Measurements from ENCODE around the gene IQCK. TPM values are rescaled to one million over a fixed set of nuclear protein-coding genes. Genes with fewer than 3 reads are reported as not detected.

The IQCK gene
- polyA plus RNA-seq, 2 of the 4 experiments (the other 2 are of a cell fraction), result 10.3 to 15.6 TPM

DNA sequence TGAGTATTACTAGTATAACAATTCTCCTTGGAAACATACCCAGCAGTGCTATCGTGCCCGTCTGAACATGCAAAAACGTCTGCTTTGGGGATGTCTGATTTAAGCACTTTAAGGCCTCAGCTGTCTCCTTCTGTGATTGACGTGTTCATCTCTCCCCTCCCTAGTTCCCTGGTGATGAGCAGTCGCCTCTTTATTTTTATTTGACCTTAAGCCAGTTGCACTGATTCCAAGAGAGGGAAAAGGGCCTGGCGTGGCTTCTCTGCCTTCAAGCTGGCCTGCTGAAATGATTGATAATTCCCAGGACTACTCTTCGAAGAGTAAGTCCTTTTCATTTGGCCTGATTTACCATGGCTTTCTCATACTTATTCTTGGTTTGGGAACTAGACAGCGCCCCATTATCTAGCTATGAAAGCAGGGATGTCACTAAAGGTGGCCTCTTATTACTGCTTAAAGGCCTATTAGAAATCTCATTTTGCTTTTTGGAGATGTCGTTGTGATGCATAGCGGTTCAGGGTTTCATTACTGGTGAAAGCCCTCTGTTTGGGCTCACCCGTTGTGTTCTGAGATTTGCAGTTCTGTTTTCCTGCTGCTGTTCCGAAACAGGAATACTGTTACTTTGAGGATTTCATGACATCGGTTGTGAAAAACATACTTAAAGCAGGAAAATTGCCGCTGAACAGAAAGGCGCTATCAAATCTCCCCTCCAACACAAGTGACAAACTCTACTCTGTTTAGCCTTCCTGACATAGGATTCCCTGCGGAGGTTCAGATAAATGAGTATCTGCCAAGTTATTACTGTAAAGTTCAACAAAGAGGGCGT is 65.5 kb downstream of the IQCK start (continued):
- TF ChIP-seq CEBPB (IDR thresholded peaks at IDR 0.05) (no peak), FOSL2 (IDR thresholded peaks at IDR 0.05) (no peak), FOSL2 (CRISPR knock-in tag; IDR thresholded peaks at IDR 0.05) (no peak)

DNA sequence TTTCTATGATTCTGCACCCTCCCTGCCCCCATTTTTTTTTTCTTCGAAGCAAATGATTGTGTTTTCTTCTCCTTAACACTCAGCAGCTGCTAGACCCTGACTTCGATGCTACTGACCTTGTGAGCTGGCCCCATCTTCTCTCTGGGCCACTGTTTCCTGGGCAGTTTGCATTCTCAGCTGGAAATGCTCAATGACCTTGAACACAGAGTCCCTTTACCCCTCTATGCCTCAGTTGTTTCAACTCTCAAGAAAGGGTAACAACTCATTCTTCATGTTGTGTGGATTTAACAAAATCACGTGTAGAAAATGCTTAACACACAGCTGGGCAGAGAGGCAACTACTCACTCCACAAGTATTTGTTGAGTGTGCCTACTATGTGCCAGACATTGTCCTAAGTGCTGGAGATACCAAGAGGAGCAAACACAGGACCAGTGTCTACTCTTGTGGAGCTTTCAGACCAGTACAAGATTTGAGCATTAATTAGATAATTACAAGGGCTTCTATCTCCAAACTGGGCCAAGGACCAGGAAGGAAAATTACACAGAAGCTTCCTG is 66.2 kb downstream of the IQCK start:
- Histone ChIP-seq H3K4me2 (no peak overlapping the region), H3K4me1 (peaks cover 14% of the 10 kb centered on the region), H3K4me3 (no peak overlapping the region), H3K27ac (no peak overlapping the region), H3K9me3 (no peaks in the 10 kb centered on the region)
- TF ChIP-seq, protein P1, sequence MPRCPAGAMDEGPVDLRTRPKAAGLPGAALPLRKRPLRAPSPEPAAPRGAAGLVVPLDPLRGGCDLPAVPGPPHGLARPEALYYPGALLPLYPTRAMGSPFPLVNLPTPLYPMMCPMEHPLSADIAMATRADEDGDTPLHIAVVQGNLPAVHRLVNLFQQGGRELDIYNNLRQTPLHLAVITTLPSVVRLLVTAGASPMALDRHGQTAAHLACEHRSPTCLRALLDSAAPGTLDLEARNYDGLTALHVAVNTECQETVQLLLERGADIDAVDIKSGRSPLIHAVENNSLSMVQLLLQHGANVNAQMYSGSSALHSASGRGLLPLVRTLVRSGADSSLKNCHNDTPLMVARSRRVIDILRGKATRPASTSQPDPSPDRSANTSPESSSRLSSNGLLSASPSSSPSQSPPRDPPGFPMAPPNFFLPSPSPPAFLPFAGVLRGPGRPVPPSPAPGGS (IDR thresholded peaks at IDR 0.05), result no peak
- no peak for TF ChIP-seq ZNF302 (CRISPR knock-in tag; IDR thresholded peaks at IDR 0.05)
- TF ChIP-seq KDM5A (IDR thresholded peaks at IDR 0.05), result no peak
- TF ChIP-seq SREBF2 (IDR thresholded peaks at IDR 0.05), result no peak
- TF ChIP-seq KDM1A (IDR thresholded peaks at IDR 0.05; ENCODE audit: low read depth), result no peak
- TF ChIP-seq, protein P2, sequence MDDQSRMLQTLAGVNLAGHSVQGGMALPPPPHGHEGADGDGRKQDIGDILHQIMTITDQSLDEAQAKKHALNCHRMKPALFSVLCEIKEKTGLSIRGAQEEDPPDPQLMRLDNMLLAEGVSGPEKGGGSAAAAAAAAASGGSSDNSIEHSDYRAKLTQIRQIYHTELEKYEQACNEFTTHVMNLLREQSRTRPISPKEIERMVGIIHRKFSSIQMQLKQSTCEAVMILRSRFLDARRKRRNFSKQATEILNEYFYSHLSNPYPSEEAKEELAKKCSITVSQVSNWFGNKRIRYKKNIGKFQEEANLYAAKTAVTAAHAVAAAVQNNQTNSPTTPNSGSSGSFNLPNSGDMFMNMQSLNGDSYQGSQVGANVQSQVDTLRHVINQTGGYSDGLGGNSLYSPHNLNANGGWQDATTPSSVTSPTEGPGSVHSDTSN (IDR thresholded peaks at IDR 0.05), result no peak
- no peak for TF ChIP-seq MAZ (IDR thresholded peaks at IDR 0.05; ENCODE audit: borderline replicate concordance, low read depth, low read length)
- no peak for TF ChIP-seq NR3C1 (IDR thresholded peaks at IDR 0.05)
- TF ChIP-seq MYC (IDR thresholded peaks at IDR 0.05; ENCODE audit: borderline replicate concordance, low read length), result no peak
- FAIRE-seq (no peak), DNase-seq (ENCODE audit: low read depth in 1 of 2, low spot score in 1 of 2) (no peak), ATAC-seq (no peak)
- CTCF ChIA-PET, result interaction anchor here (0.6 kb wide), 1 partner anchor 102 kb away, joined by 3 read pairs; no protein-coding TSS in a partner anchor
- 90% methylated on average over 3 of the region's 3 CpGs for WGBS (ENCODE audit: missing lambda C conversion rate)
- POLR2A ChIA-PET, result no interaction called here

DNA sequence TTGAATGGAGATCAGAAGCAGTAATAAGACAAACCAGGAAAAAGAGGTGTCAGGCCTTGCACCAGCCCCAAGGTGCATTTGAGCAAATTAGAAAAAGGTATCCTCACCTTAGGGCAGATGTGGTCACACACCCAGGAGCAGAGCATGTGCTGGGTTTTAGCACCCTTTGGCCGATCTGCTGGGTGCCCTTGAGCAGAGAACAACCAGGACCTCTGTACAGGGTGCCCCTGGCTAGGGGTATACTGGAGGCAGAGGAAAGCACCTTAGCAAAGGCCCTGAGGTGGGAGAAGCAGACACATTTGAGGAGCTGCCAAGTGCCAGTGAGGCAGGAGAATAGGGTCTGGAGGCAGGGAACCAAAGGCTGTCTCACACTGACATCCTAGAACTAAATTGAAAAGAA is 67.0 kb downstream of the IQCK start:
- WGBS (ENCODE audit: missing lambda C conversion rate), result 100% methylated on average over 1 of the region's 1 CpG
- POLR2A ChIA-PET, result no interaction called here
- peaks cover 14% of the 10 kb centered on the region for H3K4me1 ChIP-seq
- H3K4me2 ChIP-seq, result peak overlapping the region; percentile 24; the same call in 1 of the 3 replicates
- ATAC-seq (no peak), FAIRE-seq (no peak), DNase-seq (ENCODE audit: low read depth in 1 of 2, low spot score in 1 of 2) (no peak)
- peak overlapping the region in 1 of 2 experiments; percentile 38; a peak in 1 of 6 replicates for H3K27ac ChIP-seq
- CTCF ChIA-PET, result no interaction called here
- no peak overlapping the region for H3K4me3 ChIP-seq
- no peaks in the 10 kb centered on the region for H3K9me3 ChIP-seq
- no peak for TF ChIP-seq GATA3 (IDR thresholded peaks at IDR 0.05; ENCODE audit: borderline replicate concordance)
- TF ChIP-seq SREBF2 (IDR thresholded peaks at IDR 0.05), result no peak
- TF ChIP-seq, protein P3, sequence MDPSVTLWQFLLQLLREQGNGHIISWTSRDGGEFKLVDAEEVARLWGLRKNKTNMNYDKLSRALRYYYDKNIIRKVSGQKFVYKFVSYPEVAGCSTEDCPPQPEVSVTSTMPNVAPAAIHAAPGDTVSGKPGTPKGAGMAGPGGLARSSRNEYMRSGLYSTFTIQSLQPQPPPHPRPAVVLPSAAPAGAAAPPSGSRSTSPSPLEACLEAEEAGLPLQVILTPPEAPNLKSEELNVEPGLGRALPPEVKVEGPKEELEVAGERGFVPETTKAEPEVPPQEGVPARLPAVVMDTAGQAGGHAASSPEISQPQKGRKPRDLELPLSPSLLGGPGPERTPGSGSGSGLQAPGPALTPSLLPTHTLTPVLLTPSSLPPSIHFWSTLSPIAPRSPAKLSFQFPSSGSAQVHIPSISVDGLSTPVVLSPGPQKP (IDR thresholded peaks at IDR 0.05; ENCODE audit: low read depth, low read length), result no peak
- TF ChIP-seq, protein P4, sequence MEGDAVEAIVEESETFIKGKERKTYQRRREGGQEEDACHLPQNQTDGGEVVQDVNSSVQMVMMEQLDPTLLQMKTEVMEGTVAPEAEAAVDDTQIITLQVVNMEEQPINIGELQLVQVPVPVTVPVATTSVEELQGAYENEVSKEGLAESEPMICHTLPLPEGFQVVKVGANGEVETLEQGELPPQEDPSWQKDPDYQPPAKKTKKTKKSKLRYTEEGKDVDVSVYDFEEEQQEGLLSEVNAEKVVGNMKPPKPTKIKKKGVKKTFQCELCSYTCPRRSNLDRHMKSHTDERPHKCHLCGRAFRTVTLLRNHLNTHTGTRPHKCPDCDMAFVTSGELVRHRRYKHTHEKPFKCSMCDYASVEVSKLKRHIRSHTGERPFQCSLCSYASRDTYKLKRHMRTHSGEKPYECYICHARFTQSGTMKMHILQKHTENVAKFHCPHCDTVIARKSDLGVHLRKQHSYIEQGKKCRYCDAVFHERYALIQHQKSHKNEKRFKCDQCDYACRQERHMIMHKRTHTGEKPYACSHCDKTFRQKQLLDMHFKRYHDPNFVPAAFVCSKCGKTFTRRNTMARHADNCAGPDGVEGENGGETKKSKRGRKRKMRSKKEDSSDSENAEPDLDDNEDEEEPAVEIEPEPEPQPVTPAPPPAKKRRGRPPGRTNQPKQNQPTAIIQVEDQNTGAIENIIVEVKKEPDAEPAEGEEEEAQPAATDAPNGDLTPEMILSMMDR (IDR thresholded peaks at IDR 0.05), result no peak
- TF ChIP-seq NPAS2 (CRISPR knock-in tag; IDR thresholded peaks at IDR 0.05; ENCODE audit: borderline replicate concordance), result no peak
- TF ChIP-seq CHD4 (IDR thresholded peaks at IDR 0.05; ENCODE audit: borderline replicate concordance), result no peak
- no peak for TF ChIP-seq KDM5A (IDR thresholded peaks at IDR 0.05)
- TF ChIP-seq, protein P2 (IDR thresholded peaks at IDR 0.05), result no peak
- TF ChIP-seq, protein P5, sequence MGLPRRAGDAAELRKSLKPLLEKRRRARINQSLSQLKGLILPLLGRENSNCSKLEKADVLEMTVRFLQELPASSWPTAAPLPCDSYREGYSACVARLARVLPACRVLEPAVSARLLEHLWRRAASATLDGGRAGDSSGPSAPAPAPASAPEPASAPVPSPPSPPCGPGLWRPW (IDR thresholded peaks at IDR 0.05), result no peak
- no peak for TF ChIP-seq FOSL2 (IDR thresholded peaks at IDR 0.05)
- no peak for TF ChIP-seq FOSL2 (CRISPR knock-in tag; IDR thresholded peaks at IDR 0.05)
- no peak for TF ChIP-seq MYC (IDR thresholded peaks at IDR 0.05; ENCODE audit: borderline replicate concordance, low read length)
- TF ChIP-seq HOXB13 (CRISPR knock-in tag; IDR thresholded peaks at IDR 0.05; ENCODE audit: low read depth), result no peak
- TF ChIP-seq FOXS1 (CRISPR knock-in tag; IDR thresholded peaks at IDR 0.05), result no peak
- TF ChIP-seq, protein P6, sequence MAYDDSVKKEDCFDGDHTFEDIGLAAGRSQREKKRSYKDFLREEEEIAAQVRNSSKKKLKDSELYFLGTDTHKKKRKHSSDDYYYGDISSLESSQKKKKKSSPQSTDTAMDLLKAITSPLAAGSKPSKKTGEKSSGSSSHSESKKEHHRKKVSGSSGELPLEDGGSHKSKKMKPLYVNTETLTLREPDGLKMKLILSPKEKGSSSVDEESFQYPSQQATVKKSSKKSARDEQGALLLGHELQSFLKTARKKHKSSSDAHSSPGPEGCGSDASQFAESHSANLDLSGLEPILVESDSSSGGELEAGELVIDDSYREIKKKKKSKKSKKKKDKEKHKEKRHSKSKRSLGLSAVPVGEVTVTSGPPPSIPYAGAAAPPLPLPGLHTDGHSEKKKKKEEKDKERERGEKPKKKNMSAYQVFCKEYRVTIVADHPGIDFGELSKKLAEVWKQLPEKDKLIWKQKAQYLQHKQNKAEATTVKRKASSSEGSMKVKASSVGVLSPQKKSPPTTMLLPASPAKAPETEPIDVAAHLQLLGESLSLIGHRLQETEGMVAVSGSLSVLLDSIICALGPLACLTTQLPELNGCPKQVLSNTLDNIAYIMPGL (CRISPR knock-in tag; IDR thresholded peaks at IDR 0.05; ENCODE audit: borderline replicate concordance), result no peak

Data from A549 (cell line).